CD14-positive monocyte (primary cell): Measurements from ENCODE around the gene PEX5L. TPM values are rescaled to one million over a fixed set of nuclear protein-coding genes. Genes with fewer than 3 reads are reported as not detected.

ENCODE experiments used
- DNase-seq, 3 donors: peaks; one replicate each; pipeline ENCODE4 v3.0.0-alpha.2; 2011 to 2022
- H2AFZ ChIP-seq: 2 replicates; pipeline ENCODE4 v1.6.0; 2012; ENCODE audit warnings: mild to moderate bottlenecking, low read depth, low read length, inconsistent platforms; ENCODE audit not compliant: insufficient read depth, poor library complexity, severe bottlenecking
- H3K27ac ChIP-seq, 2 donors: 1 replicate in 1 of 2; 2 replicates in 1 of 2; pipeline ENCODE4 v1.5.1; 2012 to 2013; ENCODE audit warnings: low read length in 2 of 2, control low read depth in 1 of 2, inconsistent platforms in 1 of 2, low read depth in 1 of 2, mild to moderate bottlenecking in 1 of 2
- H3K27me3 ChIP-seq, 2 donors: one replicate each; pipeline versions ENCODE4 v1.6.0 to v1.6.1; 2011 to 2013; ENCODE audit warnings: low read length in 2 of 2; ENCODE audit not compliant: control insufficient read depth in 2 of 2, insufficient read depth in 2 of 2
- H3K36me3 ChIP-seq, 2 donors: replicated peaks in 1 of 2; 1 replicate in 1 of 2; 2 replicates in 1 of 2; pipeline versions ENCODE4 v1.5.1 to v1.6.1; 2012 to 2013; ENCODE audit warnings: low read length in 2 of 2, control low read depth in 1 of 2, inconsistent platforms in 1 of 2, mild to moderate bottlenecking in 1 of 2; ENCODE audit not compliant: insufficient read depth in 2 of 2, control insufficient read depth in 1 of 2
- H3K4me1 ChIP-seq, 2 donors: 1 replicate in 1 of 2; 2 replicates in 1 of 2; pipeline versions ENCODE4 v1.5.1 to v1.6.1; 2012 to 2013; ENCODE audit warnings: low read length in 2 of 2, control low read depth in 1 of 2, inconsistent platforms in 1 of 2, mild to moderate bottlenecking in 1 of 2, moderate library complexity in 1 of 2; ENCODE audit not compliant: insufficient read depth in 2 of 2, control insufficient read depth in 1 of 2
- H3K4me2 ChIP-seq: replicated peaks from 2 replicates; pipeline ENCODE3; 2012; ENCODE audit warnings: low read length, moderate library complexity, mild to moderate bottlenecking; ENCODE audit not compliant: poor library complexity, severe bottlenecking; ENCODE audit errors: extremely low read depth
- H3K4me3 ChIP-seq, 3 experiments: fragments of 200-600 bp in 1 of 3; sonication (generic) in 1 of 3; replicated peaks in 1 of 3; 1 replicate in 2 of 3; 2 replicates in 1 of 3; pipeline ENCODE4 v1.5.1; 2011 to 2013; ENCODE audit warnings: low read length in 3 of 3, mild to moderate bottlenecking in 3 of 3, control low read depth in 2 of 3, low read depth in 2 of 3, inconsistent platforms in 1 of 3, moderate library complexity in 1 of 3
- H3K79me2 ChIP-seq: 2 replicates; pipeline ENCODE4 v1.6.0; 2012; ENCODE audit warnings: mild to moderate bottlenecking, control low read depth, inconsistent platforms, low read length, moderate library complexity; ENCODE audit not compliant: insufficient read depth
- H3K9ac ChIP-seq: 2 replicates; pipeline ENCODE4 v1.6.0; 2017; ENCODE audit warnings: low read length, mild to moderate bottlenecking; ENCODE audit not compliant: insufficient read depth, poor library complexity, severe bottlenecking
- H3K9me3 ChIP-seq, 2 donors: replicated peaks in 1 of 2; 1 replicate in 1 of 2; 2 replicates in 1 of 2; pipeline versions ENCODE4 v1.5.1 to v1.6.1; 2012 to 2013; ENCODE audit warnings: low read length in 2 of 2, control low read depth in 1 of 2; ENCODE audit not compliant: control insufficient read depth in 1 of 2, insufficient read depth in 1 of 2
- H4K20me1 ChIP-seq: 2 replicates; pipeline ENCODE4 v1.6.0; 2012; ENCODE audit warnings: mild to moderate bottlenecking, low read length, control low read depth, moderate library complexity; ENCODE audit not compliant: insufficient read depth
- H3K27ac Mint-ChIP-seq, 7 donors: one replicate each; pipeline ENCODE4 v1.8.0; 2020; ENCODE audit warnings: mild to moderate bottlenecking in 7 of 7, mixed read lengths in 7 of 7, moderate library complexity in 6 of 7, inconsistent platforms in 2 of 7
- H3K27me3 Mint-ChIP-seq, 3 donors: one replicate each; pipeline ENCODE4 v1.8.0; 2021 to 2022; ENCODE audit warnings: low read depth in 3 of 3, mild to moderate bottlenecking in 3 of 3, mixed read lengths in 3 of 3, moderate library complexity in 3 of 3, inconsistent platforms in 1 of 3
- H3K36me3 Mint-ChIP-seq, 2 donors: one replicate each; pipeline ENCODE4 v1.8.0; 2020; ENCODE audit warnings: mixed read lengths in 2 of 2, inconsistent platforms in 1 of 2, mild to moderate bottlenecking in 1 of 2
- H3K4me1 Mint-ChIP-seq: one replicate; pipeline ENCODE4 v1.8.0; 2020; ENCODE audit warnings: mild to moderate bottlenecking, mixed read lengths
- H3K4me3 Mint-ChIP-seq, 2 donors: one replicate each; pipeline ENCODE4 v1.8.0; 2020; ENCODE audit warnings: mild to moderate bottlenecking in 2 of 2, mixed read lengths in 2 of 2, moderate library complexity in 1 of 2
- H3K9me3 Mint-ChIP-seq, 7 donors: one replicate each; pipeline ENCODE4 v1.8.0; 2020 to 2022; ENCODE audit warnings: mixed read lengths in 7 of 7, mild to moderate bottlenecking in 6 of 7, moderate library complexity in 6 of 7, inconsistent platforms in 2 of 7
- CTCF ChIP-seq: fragments of 200-600 bp; IDR thresholded peaks from one replicate; pipeline ENCODE4 v1.8.0; 2022; ENCODE audit warnings: antibody characterized with exemption, mild to moderate bottlenecking
- WGBS: methylation state at CpG from one replicate; pipeline ENCODE4 v1.1.5; 2013; ENCODE audit warnings: missing lambda C conversion rate; ENCODE audit not compliant: insufficient coverage; 5-methylcytosine and 5-hydroxymethylcytosine counted together
- intact Hi-C, 2 donors: fragments of 100-400 bp; cut with micrococcal nuclease; formaldehyde crosslinking; loops; one replicate each; pipeline versions ENCODE4 v1.15.0 to v1.15.1; 2023
- polyA plus RNA-seq, 3 donors: library from polyadenylated mRNA; depleted of rRNA in 1 of 3; unstranded in 2 of 3; stranded (reverse) in 1 of 3; fragments of 300-500 nt in 2 of 3; fragments of >200 nt in 1 of 3; fragmentation: Illumina TruSeq in 2 of 3; gene quantifications; 1 replicate in 2 of 3; 2 replicates in 1 of 3; pipeline ENCODE4 v1.2.3, GENCODE V29; 2012 to 2021

Gene PEX5L
- polyA plus RNA-seq, 3 donors = not detected

- Histone ChIP-seq H2AFZ (no peak overlapping the region), H3K9ac (no peak overlapping the region), H3K27me3 (no peaks in the 10 kb centered on the region), H3K4me3 (no peak overlapping the region), H3K4me1 (no peaks in the 10 kb centered on the region), H3K4me2 (no peak overlapping the region), H3K9me3 (no peaks in the 10 kb centered on the region), H3K36me3 (no peaks in the 10 kb centered on the region), H3K79me2 (no peaks in the 10 kb centered on the region), H3K27ac (no peak overlapping the region), H4K20me1 (no peaks in the 10 kb centered on the region)
- intact Hi-C loops = no loop called here
- WGBS = 14% methylated on average over 1 of the region's 1 CpG
- TF ChIP-seq CTCF = no peak
- no peak for DNase-seq
- no peak overlapping the region for H3K27ac Mint-ChIP-seq
- H3K27me3 Mint-ChIP-seq = peaks cover 0 to 4% (median 0%) of the 10 kb centered on the region in 3 donors
- H3K36me3 Mint-ChIP-seq = no peaks in the 10 kb centered on the region
- peaks cover 0 to 3% (median 0%) of the 10 kb centered on the region in 7 donors for H3K9me3 Mint-ChIP-seq
- H3K4me1 Mint-ChIP-seq = no peaks in the 10 kb centered on the region
- no peak overlapping the region for H3K4me3 Mint-ChIP-seq
Measured at GRCh38 chr3:180063783-180064182, 27.0 kb upstream of the PEX5L start.

GRCh38 chr3:180062771-180063170 lies 26.0 kb upstream of the PEX5L start:
- Histone ChIP-seq H3K79me2 (no peaks in the 10 kb centered on the region), H3K36me3 (no peaks in the 10 kb centered on the region), H2AFZ (no peak overlapping the region), H4K20me1 (no peaks in the 10 kb centered on the region), H3K27me3 (no peaks in the 10 kb centered on the region), H3K9ac (no peak overlapping the region), H3K4me2 (no peak overlapping the region), H3K9me3 (no peaks in the 10 kb centered on the region), H3K4me1 (no peaks in the 10 kb centered on the region), H3K27ac (no peak overlapping the region), H3K4me3 (no peak overlapping the region)
- Mint-ChIP-seq H3K36me3 (no peaks in the 10 kb centered on the region), H3K27me3 (peaks cover 0 to 4% (median 1%) of the 10 kb centered on the region in 3 donors), H3K27ac (no peak overlapping the region), H3K4me3 (no peak overlapping the region), H3K4me1 (no peaks in the 10 kb centered on the region), H3K9me3 (peaks cover 0 to 3% (median 0%) of the 10 kb centered on the region in 7 donors)
- intact Hi-C loops = no loop called here
- TF ChIP-seq CTCF = no peak
- 100% methylated on average over 1 of the region's 1 CpG for WGBS
- DNase-seq = no peak
